GM21737 (cell line): Measurements from ENCODE around the gene TAF11L13.
"Not testable (repeated sequence)": the region's sequence is repeated elsewhere in the genome, so short reads cannot be mapped to it uniquely, and the experiment has no call there.

Source experiments
- ATAC-seq: cut with Tn5 transposase; IDR thresholded peaks from one replicate; pipeline ENCODE4 v1.9.1; 2021; ENCODE audit warnings: mild to moderate bottlenecking, moderate library complexity; ENCODE audit not compliant: unreplicated experiment

Gene TAF11L13

GRCh38 chr5:17631788-17632187 is at the start of gene TAF11L13:
Gene TAF11L13, plus strand, starts transcription at chr5:17632088.
- ATAC-seq, result not testable (repeated sequence)

GRCh38 chr5:17585658-17586057 is 46.2 kb upstream of the TAF11L13 start, which contains the start of gene TAF11L7:
Gene TAF11L7, minus strand, starts transcription at chr5:17585758.
- not testable (repeated sequence) for ATAC-seq

- not testable (repeated sequence) for ATAC-seq
Observed at GRCh38 chr5:17590860-17591259, 41.0 kb upstream of the TAF11L13 start, which contains the start of gene TAF11L8. Gene TAF11L8, minus strand, starts transcription at chr5:17590960.

GRCh38 chr5:17594255-17594654 is 37.6 kb upstream of the TAF11L13 start, which contains the start of gene TAF11L9:
Gene TAF11L9, minus strand, starts transcription at chr5:17594394.
- ATAC-seq, result not testable (repeated sequence)

GRCh38 chr5:17597728-17598127 is 34.2 kb upstream of the TAF11L13 start, which contains the start of gene TAF11L10:
Gene TAF11L10, minus strand, starts transcription at chr5:17597828.
- ATAC-seq, result not testable (repeated sequence)

- ATAC-seq, result not testable (repeated sequence)
Observed at GRCh38 chr5:17603880-17604279, 28.0 kb upstream of the TAF11L13 start, which contains the start of gene TAF11L11. Gene TAF11L11, plus strand, starts transcription at chr5:17604183.

GRCh38 chr5:17604951-17605350 is 26.9 kb upstream of the TAF11L13 start:
- no peak for ATAC-seq

GRCh38 chr5:17607461-17607860 is 24.4 kb upstream of the TAF11L13 start:
- not testable (repeated sequence) for ATAC-seq

- ATAC-seq, result not testable (repeated sequence)
Observed at GRCh38 chr5:17610092-17610491, 21.8 kb upstream of the TAF11L13 start, which contains the start of gene TAF11L12. Gene TAF11L12, plus strand, starts transcription at chr5:17610392.

GRCh38 chr5:17614872-17615605 is 16.8 kb upstream of the TAF11L13 start:
- ATAC-seq, result no peak

- ATAC-seq, result no peak
Observed at GRCh38 chr5:17619354-17619753, 12.5 kb upstream of the TAF11L13 start.

GRCh38 chr5:17620627-17621026 is 11.3 kb upstream of the TAF11L13 start:
- no peak for ATAC-seq

- ATAC-seq, result no peak
Observed at GRCh38 chr5:17625686-17626085, 6.2 kb upstream of the TAF11L13 start.

- no peak for ATAC-seq
Observed at GRCh38 chr5:17634160-17634559, 2.3 kb downstream of the TAF11L13 start, which contains the start of gene TAF11L14. Gene TAF11L14, plus strand, starts transcription at chr5:17634460.

GRCh38 chr5:17649232-17649631 is 17.3 kb downstream of the TAF11L13 start:
- ATAC-seq, result not testable (repeated sequence)

GRCh38 chr5:17655201-17655759 is 23.4 kb downstream of the TAF11L13 start:
- ATAC-seq, result not testable (repeated sequence)

- no peak for ATAC-seq
Observed at GRCh38 chr5:17655921-17656320, 24.0 kb downstream of the TAF11L13 start.

- ATAC-seq, result no peak
Observed at GRCh38 chr5:17663182-17663581, 31.3 kb downstream of the TAF11L13 start.

GRCh38 chr5:17665836-17666235 is 33.9 kb downstream of the TAF11L13 start:
- no peak for ATAC-seq

- ATAC-seq, result no peak
Observed at GRCh38 chr5:17666726-17667235, 34.9 kb downstream of the TAF11L13 start.

GRCh38 chr5:17670353-17670752 is 38.5 kb downstream of the TAF11L13 start:
- ATAC-seq, result no peak
